Uterus (tissue), 4 donors: ENCODE measurements around the gene ADARB2. TPM values are rescaled to one million over a fixed set of nuclear protein-coding genes. Genes with fewer than 3 reads are reported as not detected.

Source experiments
- DNase-seq, 2 donors: peaks; one replicate each; pipeline ENCODE4 v3.0.0-alpha.2; 2019 to 2020
- H3K27ac ChIP-seq, 2 donors: fragments of 200-600 bp; sonication (generic); 1 replicate in 1 of 2; 2 replicates in 1 of 2; pipeline ENCODE4 v1.5.1; 2016 to 2018
- H3K27me3 ChIP-seq, 2 donors: fragments of 200-600 bp; sonication (generic); one replicate each; pipeline ENCODE4 v1.5.1; 2018 to 2019; ENCODE audit warnings: control low read depth in 1 of 2
- H3K36me3 ChIP-seq, 2 donors: fragments of 200-600 bp; sonication (generic); one replicate each; pipeline ENCODE4 v1.5.1; 2019; ENCODE audit warnings: control low read depth in 1 of 2
- H3K4me1 ChIP-seq, 2 donors: fragments of 200-600 bp; sonication (generic); one replicate each; pipeline ENCODE4 v1.5.1; 2018 to 2019; ENCODE audit warnings: control low read depth in 1 of 2
- H3K4me3 ChIP-seq, 2 donors: fragments of 200-600 bp; sonication (generic); 1 replicate in 1 of 2; 2 replicates in 1 of 2; pipeline ENCODE4 v1.5.1; 2018 to 2019; ENCODE audit warnings: mild to moderate bottlenecking in 1 of 2
- H3K9me3 ChIP-seq, 2 donors: fragments of 200-600 bp; sonication (generic); one replicate each; pipeline ENCODE4 v1.5.1; 2019; ENCODE audit warnings: control low read depth in 1 of 2
- POLR2A ChIP-seq, 2 donors: fragments of 450-650 bp; IDR thresholded peaks; one replicate each; pipeline ENCODE4 v1.6.1; 2016; ENCODE audit warnings: antibody characterized with exemption in 2 of 2, mild to moderate bottlenecking in 1 of 2, moderate library complexity in 1 of 2
- intact Hi-C: fragments of 100-400 bp; cut with DNase I; formaldehyde crosslinking; loops from one replicate; pipeline ENCODE4 v1.15.1; 2023; ENCODE audit warnings: low total_unique reads
- total RNA-seq, 4 donors: library from RNA; depleted of rRNA in 3 of 4; stranded (reverse); fragments of >200 nt in 3 of 4; gene quantifications; one replicate each; pipeline versions ENCODE4 v1.1.0 to v1.2.4, GENCODE V29; 2014 to 2023
- TF ChIP-seq, protein P1 (sequence below), 4 experiments: fragments of 200-600 bp in 2 of 4; fragments of 450-650 bp in 2 of 4; sonication (generic) in 2 of 4; IDR thresholded peaks; one replicate each; pipeline ENCODE4 v1.5.1; 2016 to 2019; ENCODE audit warnings: antibody characterized with exemption in 4 of 4, mild to moderate bottlenecking in 2 of 4, moderate library complexity in 1 of 4
- donor health status: DM: yes; HTN: yes; CAD: no.

Gene ADARB2
- total RNA-seq, 4 donors from 2014 or later = 0.76 to 2.6 (median 2.0) TPM; not detected in 1

DNA sequence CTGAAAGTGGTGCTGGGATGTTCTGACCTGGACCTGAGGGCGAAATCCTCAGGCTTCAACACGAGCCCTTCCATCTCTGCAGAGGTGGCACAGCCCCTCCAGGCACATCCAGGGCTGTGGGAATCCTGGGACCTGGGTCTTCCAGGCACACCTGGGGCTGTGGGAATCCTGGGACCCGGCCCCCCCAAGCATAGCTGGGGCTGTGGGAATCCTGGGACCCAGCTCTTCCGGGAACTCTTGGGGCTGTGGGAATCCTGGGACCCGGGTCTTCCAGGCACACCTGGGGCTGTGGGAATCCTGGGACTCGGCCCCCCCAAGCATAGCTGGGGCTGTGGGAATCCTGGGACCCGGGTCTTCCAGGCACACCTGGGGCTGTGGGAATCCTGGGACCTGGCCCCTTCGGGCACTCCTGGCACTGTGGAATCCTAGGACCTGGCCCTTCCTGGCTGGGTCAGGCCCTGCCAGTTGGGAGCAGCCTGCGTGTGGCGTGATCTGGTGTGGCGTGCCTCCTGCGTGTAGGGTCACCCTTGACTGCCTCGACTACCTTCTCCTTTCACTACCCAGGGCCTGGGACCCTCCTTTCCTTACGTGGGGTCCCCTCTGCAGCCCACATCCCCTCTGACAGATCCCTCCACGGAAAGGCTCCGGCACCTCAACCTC is 557.1 kb downstream of the ADARB2 start:
- TF ChIP-seq, protein P1, sequence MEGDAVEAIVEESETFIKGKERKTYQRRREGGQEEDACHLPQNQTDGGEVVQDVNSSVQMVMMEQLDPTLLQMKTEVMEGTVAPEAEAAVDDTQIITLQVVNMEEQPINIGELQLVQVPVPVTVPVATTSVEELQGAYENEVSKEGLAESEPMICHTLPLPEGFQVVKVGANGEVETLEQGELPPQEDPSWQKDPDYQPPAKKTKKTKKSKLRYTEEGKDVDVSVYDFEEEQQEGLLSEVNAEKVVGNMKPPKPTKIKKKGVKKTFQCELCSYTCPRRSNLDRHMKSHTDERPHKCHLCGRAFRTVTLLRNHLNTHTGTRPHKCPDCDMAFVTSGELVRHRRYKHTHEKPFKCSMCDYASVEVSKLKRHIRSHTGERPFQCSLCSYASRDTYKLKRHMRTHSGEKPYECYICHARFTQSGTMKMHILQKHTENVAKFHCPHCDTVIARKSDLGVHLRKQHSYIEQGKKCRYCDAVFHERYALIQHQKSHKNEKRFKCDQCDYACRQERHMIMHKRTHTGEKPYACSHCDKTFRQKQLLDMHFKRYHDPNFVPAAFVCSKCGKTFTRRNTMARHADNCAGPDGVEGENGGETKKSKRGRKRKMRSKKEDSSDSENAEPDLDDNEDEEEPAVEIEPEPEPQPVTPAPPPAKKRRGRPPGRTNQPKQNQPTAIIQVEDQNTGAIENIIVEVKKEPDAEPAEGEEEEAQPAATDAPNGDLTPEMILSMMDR (IDR thresholded peaks at IDR 0.05) = no peak
- no peak for TF ChIP-seq POLR2A (IDR thresholded peaks at IDR 0.05)
- Histone ChIP-seq H3K4me1 (no peaks in the 10 kb centered on the region), H3K9me3 (no peaks in the 10 kb centered on the region), H3K36me3 (no peaks in the 10 kb centered on the region), H3K27ac (no peak overlapping the region), H3K27me3 (no peaks in the 10 kb centered on the region), H3K4me3 (no peak overlapping the region)
- intact Hi-C loops = no loop called here
- DNase-seq = no peak

DNA sequence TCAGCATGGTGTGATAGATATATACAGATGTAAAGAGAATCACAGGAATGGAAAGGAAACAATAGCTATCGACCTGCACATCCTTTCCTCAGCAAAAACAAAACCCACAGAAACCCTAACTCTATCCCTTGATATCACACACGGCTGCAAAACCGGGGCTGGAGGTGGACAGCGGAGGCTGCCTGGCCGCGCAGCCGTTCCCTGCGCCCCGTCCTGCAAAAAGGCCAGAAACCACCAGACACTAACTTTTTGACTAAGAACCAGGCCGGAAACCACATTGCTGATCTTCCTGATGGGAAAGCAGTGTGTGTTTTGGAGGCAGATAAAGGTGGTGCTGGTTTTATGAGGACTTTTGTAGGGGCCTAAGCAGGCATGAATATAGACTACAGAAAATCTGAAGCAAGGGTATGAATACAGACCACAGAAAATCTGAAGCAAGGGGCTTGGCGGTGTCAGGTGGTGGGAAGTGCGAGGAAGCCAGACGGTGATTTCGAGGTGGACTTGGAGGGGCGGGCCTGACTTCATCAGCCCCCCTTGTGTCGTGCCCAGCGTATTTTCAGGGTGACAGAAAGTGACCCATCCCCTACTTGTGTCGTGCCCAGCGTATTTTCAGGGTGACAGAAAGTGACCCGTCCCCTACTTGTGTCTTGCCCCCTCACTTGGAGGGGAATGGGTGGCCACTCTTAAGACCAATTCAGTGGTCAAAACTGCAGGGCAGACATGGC is 557.8 kb downstream of the ADARB2 start:
- TF ChIP-seq POLR2A (IDR thresholded peaks at IDR 0.05) = no peak
- TF ChIP-seq, protein P1 (IDR thresholded peaks at IDR 0.05) = no peak
- H3K9me3 ChIP-seq = no peaks in the 10 kb centered on the region
- no peak for DNase-seq
- no peaks in the 10 kb centered on the region for H3K4me1 ChIP-seq
- intact Hi-C loops = no loop called here
- no peak overlapping the region for H3K27ac ChIP-seq
- H3K27me3 ChIP-seq = no peaks in the 10 kb centered on the region
- no peaks in the 10 kb centered on the region for H3K36me3 ChIP-seq
- no peak overlapping the region for H3K4me3 ChIP-seq

DNA sequence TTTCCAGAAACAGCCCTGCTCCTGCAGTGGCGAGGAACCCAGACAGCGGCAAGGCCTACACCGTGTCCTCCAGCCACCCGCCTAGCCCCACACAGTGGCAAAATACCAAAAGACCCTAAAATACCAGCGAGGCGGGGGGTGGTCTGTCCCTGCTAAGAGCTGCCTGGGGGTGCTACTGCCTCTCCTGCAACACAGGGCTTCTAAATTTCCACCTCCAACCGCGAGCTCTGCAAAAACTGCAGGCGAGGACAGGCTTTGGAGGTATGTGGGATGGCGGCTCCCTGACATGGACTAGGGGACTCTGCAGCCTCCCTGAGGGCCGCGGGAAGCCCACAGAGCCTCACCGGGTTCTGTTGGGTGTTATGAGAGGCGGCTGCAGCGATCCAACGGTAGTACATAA is 558.8 kb downstream of the ADARB2 start:
- intact Hi-C loops = no loop called here
- no peaks in the 10 kb centered on the region for H3K4me1 ChIP-seq
- TF ChIP-seq POLR2A (IDR thresholded peaks at IDR 0.05) = no peak
- TF ChIP-seq, protein P1 (IDR thresholded peaks at IDR 0.05) = no peak
- no peaks in the 10 kb centered on the region for H3K36me3 ChIP-seq
- no peak overlapping the region for H3K27ac ChIP-seq
- DNase-seq = no peak
- no peaks in the 10 kb centered on the region for H3K9me3 ChIP-seq
- H3K27me3 ChIP-seq = no peaks in the 10 kb centered on the region
- no peak overlapping the region for H3K4me3 ChIP-seq

DNA sequence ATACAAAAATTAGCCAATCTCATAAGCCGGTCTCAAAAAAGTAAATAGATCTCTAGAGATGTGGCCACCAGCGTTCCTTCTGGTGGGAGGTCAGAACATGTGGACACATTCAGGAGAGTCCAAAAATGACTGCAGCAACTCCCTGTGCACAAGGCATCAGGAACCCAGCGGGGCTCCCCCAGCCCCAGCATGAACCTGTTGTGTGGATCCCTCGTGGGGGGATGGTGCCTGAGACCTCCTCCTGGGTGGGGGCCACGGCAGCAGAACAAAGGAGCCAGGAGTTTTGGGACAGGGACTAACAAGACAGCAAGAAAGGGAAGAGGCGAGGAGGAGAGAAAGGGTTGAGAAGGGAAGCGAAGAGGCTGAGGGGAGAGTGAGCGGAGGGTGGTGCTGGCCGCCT is 559.4 kb downstream of the ADARB2 start:
- Histone ChIP-seq H3K9me3 (no peaks in the 10 kb centered on the region), H3K27ac (no peak overlapping the region), H3K4me1 (no peaks in the 10 kb centered on the region), H3K4me3 (no peak overlapping the region), H3K27me3 (no peaks in the 10 kb centered on the region), H3K36me3 (no peaks in the 10 kb centered on the region)
- no peak for DNase-seq
- intact Hi-C loops = no loop called here
- no peak for TF ChIP-seq POLR2A (IDR thresholded peaks at IDR 0.05)
- TF ChIP-seq, protein P1 (IDR thresholded peaks at IDR 0.05) = no peak

DNA sequence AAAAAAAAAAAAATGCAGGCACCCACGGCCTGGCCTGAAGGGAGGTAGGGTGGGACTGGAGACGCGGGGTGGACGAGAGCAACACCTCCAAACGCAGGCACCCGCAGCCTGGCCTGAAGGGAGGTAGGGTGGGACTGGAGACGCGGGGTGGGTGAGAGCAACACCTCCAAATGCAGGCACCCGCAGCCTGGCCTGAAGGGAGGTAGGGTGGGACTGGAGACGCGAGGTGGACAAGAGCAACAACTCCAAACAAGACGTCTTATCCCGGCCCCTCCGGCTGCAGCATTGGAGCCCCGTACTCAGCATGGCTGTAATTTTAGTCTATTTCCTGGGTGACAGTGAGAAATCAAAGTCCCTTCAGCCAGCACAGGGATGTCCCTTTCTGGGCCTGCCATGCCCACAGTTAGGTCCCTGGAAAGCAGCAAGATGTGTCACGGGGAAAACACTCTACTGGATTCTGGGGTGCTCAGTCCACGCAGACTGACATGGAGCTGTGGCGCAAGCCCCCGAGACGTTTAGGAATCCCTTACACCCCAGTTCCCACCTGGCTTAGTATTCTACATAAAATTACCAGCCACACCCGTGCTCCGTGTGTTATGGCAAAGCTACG is 561.3 kb downstream of the ADARB2 start:
- no peak for TF ChIP-seq POLR2A (IDR thresholded peaks at IDR 0.05)
- TF ChIP-seq, protein P1 (IDR thresholded peaks at IDR 0.05) = no peak
- intact Hi-C loops = no loop called here
- Histone ChIP-seq H3K27me3 (no peaks in the 10 kb centered on the region), H3K4me3 (no peak overlapping the region), H3K4me1 (no peaks in the 10 kb centered on the region), H3K9me3 (no peaks in the 10 kb centered on the region), H3K36me3 (no peaks in the 10 kb centered on the region), H3K27ac (no peak overlapping the region)
- peak in 1 of 2 donors; percentile 2 for DNase-seq
